Measurements from ENCODE around the gene AIFM2. TPM values are rescaled to one million over a fixed set of nuclear protein-coding genes. Genes with fewer than 3 reads are reported as not detected.

The AIFM2 gene
- total and polyA plus RNA-seq, 2 of the 13 experiments (the other 11 are each of a cell fraction or from before 2014, with no cell fraction given), result 20.3 to 29.5 TPM

- intact Hi-C loops (cut with micrococcal nuclease; ENCODE audit: unreplicated experiment), result loop anchor here (1.0 kb wide), 1 partner anchor 29 kb away; no protein-coding TSS in a partner anchor
- POLR2A ChIA-PET, result interaction anchor here (1.7 to 4.3 kb wide), 8 partner anchors 13 to 260 kb away, joined by 9 to 109 read pairs (median 26); partner anchors contain the start of genes AIFM2 and SAR1A
- FAIRE-seq (no peak), DNase-seq (ENCODE audit: low spot score) (no peak), ATAC-seq (peak; percentile 9)
- Histone ChIP-seq H3K27ac (ENCODE audit: extremely low read length, insufficient read depth, low read length) (peak overlapping the region; percentile 81), H3K4me1 (ENCODE audit: insufficient read depth, low read length) (peaks cover 24% of the 10 kb centered on the region), H3K36me3 (replicated peaks in 1 of 2; ENCODE audit: control insufficient read depth in 1 of 2, insufficient read depth in 2 of 2, low read length in 2 of 2) (peaks cover 0 to 15% of the 10 kb centered on the region in 2 experiments; a peak in 2 of 5 replicates), H3K27me3 (ENCODE audit: control insufficient read depth in 1 of 2, insufficient read depth in 2 of 2, low read length in 2 of 2) (no peaks in the 10 kb centered on the region), H3K79me2 (ENCODE audit: insufficient read depth, low read length) (peaks cover 10% of the 10 kb centered on the region), H3K4me3 (replicated peaks in 1 of 3; ENCODE audit: insufficient read depth in 1 of 3, low read depth in 2 of 3, low read length in 3 of 3) (peak overlapping the region; percentile 66 to 92 (median 77)), H4K20me1 (ENCODE audit: insufficient read depth, low read length) (no peaks in the 10 kb centered on the region), H3K9ac (ENCODE audit: insufficient read depth, low read depth, low read length) (peak overlapping the region; percentile 82), H2AFZ (ENCODE audit: low read length) (no peak overlapping the region), H3K9me3 (ENCODE audit: low read length) (no peaks in the 10 kb centered on the region), H3K4me2 (ENCODE audit: low read depth, low read length) (peak overlapping the region; percentile 81)
- BruUV-seq (replicated peaks), result no TSS peak
- TF ChIP-seq AKAP8 (CRISPR knock-in tag; IDR thresholded peaks at IDR 0.05) (no peak), AGO2 (optimal IDR thresholded peaks at IDR 0.05; ENCODE audit: low read depth, low read length) (peak; percentile 28), ZNF879 (CRISPR knock-in tag; IDR thresholded peaks at IDR 0.05) (no peak), ZNF18 (CRISPR knock-in tag; IDR thresholded peaks at IDR 0.05; ENCODE audit: insufficient replicate concordance) (peak; percentile 20), FOXA1 (IDR thresholded peaks at IDR 0.05) (no peak), FOXA1 (CRISPR knock-in tag; IDR thresholded peaks at IDR 0.05) (peak; percentile 10; the same call in 1 of the 2 replicates), U2AF1 (optimal IDR thresholded peaks at IDR 0.05; ENCODE audit: low read depth, low read length) (peak; percentile 9), CHCHD3 (CRISPR knock-in tag; IDR thresholded peaks at IDR 0.05) (0 out of 2 replicates have a peak, but pooled peaks have one; percentile 32), TOPORS (CRISPR knock-in tag; IDR thresholded peaks at IDR 0.05) (peak; percentile 14; the same call in 1 of the 2 replicates)
- TF ChIP-seq, protein P1, sequence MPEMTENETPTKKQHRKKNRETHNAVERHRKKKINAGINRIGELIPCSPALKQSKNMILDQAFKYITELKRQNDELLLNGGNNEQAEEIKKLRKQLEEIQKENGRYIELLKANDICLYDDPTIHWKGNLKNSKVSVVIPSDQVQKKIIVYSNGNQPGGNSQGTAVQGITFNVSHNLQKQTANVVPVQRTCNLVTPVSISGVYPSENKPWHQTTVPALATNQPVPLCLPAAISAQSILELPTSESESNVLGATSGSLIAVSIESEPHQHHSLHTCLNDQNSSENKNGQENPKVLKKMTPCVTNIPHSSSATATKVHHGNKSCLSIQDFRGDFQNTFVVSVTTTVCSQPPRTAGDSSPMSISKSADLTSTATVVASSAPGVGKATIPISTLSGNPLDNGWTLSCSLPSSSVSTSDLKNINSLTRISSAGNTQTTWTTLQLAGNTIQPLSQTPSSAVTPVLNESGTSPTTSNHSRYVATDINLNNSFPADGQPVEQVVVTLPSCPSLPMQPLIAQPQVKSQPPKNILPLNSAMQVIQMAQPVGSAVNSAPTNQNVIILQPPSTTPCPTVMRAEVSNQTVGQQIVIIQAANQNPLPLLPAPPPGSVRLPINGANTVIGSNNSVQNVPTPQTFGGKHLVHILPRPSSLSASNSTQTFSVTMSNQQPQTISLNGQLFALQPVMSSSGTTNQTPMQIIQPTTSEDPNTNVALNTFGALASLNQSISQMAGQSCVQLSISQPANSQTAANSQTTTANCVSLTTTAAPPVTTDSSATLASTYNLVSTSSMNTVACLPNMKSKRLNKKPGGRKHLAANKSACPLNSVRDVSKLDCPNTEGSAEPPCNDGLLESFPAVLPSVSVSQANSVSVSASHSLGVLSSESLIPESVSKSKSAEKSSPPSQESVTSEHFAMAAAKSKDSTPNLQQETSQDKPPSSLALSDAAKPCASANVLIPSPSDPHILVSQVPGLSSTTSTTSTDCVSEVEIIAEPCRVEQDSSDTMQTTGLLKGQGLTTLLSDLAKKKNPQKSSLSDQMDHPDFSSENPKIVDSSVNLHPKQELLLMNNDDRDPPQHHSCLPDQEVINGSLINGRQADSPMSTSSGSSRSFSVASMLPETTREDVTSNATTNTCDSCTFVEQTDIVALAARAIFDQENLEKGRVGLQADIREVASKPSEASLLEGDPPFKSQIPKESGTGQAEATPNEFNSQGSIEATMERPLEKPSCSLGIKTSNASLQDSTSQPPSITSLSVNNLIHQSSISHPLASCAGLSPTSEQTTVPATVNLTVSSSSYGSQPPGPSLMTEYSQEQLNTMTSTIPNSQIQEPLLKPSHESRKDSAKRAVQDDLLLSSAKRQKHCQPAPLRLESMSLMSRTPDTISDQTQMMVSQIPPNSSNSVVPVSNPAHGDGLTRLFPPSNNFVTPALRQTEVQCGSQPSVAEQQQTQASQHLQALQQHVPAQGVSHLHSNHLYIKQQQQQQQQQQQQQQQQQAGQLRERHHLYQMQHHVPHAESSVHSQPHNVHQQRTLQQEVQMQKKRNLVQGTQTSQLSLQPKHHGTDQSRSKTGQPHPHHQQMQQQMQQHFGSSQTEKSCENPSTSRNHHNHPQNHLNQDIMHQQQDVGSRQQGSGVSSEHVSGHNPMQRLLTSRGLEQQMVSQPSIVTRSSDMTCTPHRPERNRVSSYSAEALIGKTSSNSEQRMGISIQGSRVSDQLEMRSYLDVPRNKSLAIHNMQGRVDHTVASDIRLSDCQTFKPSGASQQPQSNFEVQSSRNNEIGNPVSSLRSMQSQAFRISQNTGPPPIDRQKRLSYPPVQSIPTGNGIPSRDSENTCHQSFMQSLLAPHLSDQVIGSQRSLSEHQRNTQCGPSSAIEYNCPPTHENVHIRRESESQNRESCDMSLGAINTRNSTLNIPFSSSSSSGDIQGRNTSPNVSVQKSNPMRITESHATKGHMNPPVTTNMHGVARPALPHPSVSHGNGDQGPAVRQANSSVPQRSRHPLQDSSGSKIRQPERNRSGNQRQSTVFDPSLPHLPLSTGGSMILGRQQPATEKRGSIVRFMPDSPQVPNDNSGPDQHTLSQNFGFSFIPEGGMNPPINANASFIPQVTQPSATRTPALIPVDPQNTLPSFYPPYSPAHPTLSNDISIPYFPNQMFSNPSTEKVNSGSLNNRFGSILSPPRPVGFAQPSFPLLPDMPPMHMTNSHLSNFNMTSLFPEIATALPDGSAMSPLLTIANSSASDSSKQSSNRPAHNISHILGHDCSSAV (CRISPR knock-in tag; IDR thresholded peaks at IDR 0.05; ENCODE audit: borderline replicate concordance), result no peak
- WGBS (ENCODE audit: low lambda C conversion rate), result 100% methylated on average over 1 of the region's 28 CpGs
- CTCF ChIA-PET (ENCODE audit: low intra/inter-chr PET ratio, low total read pairs), result interaction anchor here (1.9 kb wide), 1 partner anchor 30 kb away, joined by 18 read pairs; no protein-coding TSS in a partner anchor
- in situ Hi-C loops (cut with HindIII; ENCODE audit: extremely low pct_ligation_motif_present, low pct_unique_long_range_greater_than_20kb), result no loop called here
Measured at GRCh38 chr10:70145166-70145665, 12.6 kb upstream of the AIFM2 start.

All from HepG2 (cell line).